ENCODE measurements around the gene CHD6.

Gene CHD6

GRCh38 chr20:41362748-41363140 is 255.4 kb downstream of the CHD6 start:
- DNase-seq, result no peak

DNA sequence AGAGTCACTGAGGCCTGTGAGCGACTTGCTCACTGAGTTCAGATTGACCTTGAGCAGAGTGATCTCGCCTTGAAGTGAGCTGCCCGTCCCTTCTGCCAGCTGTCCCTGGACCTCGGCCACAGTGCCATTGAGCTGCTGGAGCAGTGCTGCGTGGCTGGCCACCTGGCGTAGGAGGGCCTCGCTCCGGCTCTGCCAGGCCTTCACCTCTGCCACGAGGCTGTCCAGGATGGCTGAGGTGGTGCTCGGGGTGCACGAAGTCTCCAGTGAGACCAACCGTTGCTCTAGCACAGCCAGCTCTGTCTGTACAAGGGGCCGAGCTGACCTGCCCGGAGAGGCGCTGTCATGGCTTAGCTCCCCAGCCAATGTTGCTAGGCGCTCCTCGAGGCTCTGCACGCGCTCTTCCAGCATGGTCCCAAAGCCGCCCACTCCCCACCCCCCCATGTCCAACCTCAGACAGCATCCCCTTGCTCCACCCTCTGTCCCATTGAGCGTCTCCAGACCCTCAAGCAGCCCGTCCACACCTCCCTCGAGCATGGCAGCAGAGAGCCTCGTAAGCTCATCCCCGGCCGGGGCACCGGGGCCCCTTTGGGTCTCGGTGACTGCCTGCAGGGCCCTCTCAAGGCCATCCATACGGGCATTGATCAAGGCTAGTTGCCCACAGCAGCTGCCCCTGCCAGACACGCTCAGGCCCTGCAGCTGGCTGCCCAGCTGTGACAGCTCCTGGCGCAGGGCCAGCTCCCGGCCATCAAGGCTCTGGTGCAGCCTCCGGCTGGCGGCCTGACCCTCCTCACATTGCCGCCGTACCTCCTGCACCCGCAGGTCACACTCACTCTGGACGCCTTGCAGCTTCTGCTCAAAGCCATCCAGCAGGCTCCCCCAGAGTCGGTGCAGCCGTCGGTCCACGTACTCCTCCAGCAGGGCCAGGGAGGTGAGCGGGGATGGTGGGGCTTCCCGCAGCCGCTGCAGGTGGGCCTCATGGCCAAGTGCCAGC is 256.1 kb downstream of the CHD6 start:
- no peak for DNase-seq

GRCh38 chr20:41360831-41361756 is 257.1 kb downstream of the CHD6 start:
- no peak for DNase-seq

GRCh38 chr20:41359541-41360011 is 258.6 kb downstream of the CHD6 start:
- DNase-seq, result no peak

DNA sequence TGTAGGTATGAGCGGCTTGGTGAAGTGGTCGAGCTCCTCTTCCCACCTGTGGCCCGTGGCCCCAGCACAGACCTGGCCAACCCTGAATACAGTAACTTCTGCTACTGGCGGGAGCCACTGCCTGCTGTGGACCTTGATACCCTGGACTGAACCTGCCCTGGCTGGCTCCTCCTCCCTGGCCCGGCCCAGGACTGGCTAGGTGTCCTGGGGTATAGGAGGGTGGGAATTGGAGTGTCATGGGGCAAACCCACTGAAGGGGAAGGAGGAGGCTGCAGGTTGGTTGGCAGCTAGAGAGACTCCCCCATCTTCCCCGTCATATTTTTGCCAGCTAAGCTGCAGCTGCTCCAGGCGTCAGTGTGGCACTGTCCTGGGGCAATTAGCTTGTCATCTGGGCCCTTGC is 259.5 kb downstream of the CHD6 start:
- no peak for DNase-seq

DNA sequence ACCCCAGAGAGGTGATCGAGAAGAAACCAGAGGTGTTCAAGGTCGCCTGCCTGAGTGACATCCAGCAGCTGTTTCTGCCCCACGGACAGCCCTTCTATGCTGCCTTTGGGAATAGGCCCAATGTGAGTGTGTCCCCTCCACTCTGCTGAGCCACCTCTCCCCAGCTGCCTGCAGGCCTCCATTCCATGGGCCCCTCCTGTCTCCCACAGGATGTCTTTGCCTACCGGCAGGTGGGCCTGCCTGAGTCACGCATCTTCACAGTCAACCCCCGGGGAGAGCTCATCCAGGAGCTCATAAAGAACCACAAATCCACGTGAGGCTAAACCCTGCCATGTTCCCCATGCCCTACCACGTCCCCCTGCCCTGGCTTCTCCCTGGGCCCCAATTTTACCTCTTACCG is 259.9 kb downstream of the CHD6 start:
- no peak for DNase-seq

DNA sequence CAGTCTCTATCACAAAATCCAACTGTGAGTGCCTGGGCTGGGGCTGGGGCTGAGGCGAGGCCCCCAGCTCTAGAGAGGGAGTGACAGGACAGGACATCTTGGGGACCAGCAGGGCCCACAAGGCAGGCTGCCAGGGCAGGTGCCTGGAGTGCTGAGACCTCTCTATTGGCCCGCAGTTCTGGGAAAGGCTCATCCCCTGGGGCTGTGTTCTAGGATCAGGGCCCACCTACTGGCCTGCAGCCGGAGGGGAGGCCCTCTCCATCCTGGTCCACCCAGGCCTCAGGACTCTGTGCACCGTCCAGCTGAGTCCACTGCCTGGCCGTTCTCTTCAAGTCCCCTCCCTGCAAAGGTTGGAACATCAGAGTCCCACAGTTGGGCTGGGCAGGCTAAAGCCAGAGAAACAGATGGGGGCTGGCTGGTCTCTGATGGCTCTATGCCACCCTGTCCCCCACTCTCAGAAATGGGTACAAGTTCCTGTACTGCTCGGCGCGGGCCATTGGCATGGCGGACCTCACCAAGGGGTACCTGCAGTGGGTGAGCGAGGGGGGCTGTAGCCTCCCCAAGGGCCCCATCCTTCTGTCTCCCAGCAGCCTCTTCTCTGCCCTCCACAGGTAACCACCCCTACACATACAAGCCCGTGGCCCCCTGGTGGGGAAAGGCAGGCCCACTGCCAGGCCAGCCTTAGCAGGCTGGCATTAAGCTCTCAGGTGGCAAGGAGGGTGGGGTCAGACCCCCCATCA is 260.6 kb downstream of the CHD6 start:
- DNase-seq, result no peak

GRCh38 chr20:41356951-41357350 is 261.2 kb downstream of the CHD6 start:
- no peak for DNase-seq

- DNase-seq, result no peak
Measured at GRCh38 chr20:41355598-41356203, 262.5 kb downstream of the CHD6 start.

GRCh38 chr20:41355192-41355591 is 263.0 kb downstream of the CHD6 start:
- no peak for DNase-seq

DNA sequence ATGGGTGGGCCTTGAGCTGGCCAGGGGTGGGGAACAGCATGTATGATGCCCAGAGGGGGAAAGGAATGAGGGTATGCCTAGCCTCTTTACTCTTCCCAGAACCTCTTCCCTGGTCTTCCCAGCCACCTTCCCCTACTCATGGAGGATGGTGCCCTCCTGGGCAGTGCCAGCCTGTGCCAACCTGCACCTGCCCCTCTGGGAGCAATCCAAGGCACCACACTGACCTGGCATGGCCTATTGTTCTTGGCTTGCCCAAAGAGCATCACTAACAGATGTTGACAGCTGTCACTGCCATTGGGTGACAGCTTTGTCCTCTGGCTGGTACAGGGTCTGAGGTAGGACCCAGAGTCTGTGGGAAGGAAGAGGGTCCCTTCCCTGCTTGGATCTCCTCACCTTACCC is 264.6 kb downstream of the CHD6 start:
- DNase-seq, result no peak

DNA sequence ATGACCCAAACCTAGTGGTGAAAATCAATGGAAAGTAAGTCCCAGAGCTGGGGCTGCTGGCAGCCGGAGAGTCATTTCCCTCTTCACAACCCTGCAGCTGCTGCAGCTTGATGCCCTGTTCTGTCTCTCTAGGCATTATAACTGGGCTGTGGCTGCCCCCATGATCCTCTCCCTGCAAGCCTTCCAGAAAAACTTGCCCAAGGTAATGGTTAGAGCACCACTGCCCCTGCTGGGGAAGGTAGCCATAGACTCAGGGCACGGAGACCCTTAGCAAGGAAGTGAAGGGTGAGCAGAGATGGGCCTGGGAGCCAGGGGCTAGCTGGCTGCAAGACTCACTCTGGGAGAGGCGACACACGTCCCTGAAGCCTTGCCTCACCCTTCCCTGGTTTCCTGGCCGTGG is 265.5 kb downstream of the CHD6 start:
- DNase-seq, result no peak

GRCh38 chr20:41352106-41352505 is 266.1 kb downstream of the CHD6 start:
- no peak for DNase-seq

Measured in activated CD4-positive, CD25-positive, alpha-beta regulatory T cell treated with anti-CD3 and anti-CD28 coated beads, Interleukin-2, amount 50 U/mL, for 72 hours (primary cell).